GM21360 (cell line): ENCODE measurements around the gene UNC119B.

ENCODE experiments used
- ATAC-seq: cut with Tn5 transposase; IDR thresholded peaks from one replicate; pipeline ENCODE4 v1.9.1; 2021; ENCODE audit warnings: mild to moderate bottlenecking, moderate library complexity; ENCODE audit not compliant: unreplicated experiment

Gene UNC119B

DNA sequence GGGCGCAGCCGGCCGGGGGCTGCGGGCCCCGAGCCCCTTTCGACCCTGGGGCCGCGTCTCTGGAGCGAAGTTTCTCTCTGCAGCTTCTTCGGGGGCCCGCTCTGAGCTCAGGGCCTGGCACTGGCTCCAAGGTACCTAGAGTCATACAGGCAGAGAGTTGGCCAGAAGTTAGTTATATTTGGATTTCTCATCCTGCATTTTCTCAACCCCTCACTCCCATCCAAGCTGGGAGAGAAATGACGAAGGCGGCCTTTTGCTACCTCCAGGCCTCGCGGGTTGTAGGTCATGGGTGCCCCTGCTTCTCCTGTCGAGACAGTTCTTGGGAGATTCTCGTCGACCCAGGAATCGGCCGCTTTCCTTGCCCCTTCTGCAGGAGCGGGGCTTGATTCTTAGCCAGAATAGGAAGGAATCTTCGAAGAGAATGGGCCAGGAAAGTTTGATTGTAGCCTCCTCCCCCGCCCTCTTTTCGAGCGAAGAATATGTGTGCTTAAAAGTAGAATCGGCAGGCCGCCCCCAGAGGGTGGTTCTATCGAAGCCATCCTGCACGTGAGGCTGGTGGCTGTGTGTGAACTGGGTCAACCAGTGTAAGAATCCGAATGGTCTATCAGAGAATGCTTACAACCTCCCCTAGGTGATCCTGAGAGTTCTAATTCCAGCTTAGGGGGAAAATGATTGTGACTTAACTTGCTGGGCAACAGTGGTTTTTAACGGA is 22.5 kb upstream of the UNC119B start:
- ATAC-seq = no peak

DNA sequence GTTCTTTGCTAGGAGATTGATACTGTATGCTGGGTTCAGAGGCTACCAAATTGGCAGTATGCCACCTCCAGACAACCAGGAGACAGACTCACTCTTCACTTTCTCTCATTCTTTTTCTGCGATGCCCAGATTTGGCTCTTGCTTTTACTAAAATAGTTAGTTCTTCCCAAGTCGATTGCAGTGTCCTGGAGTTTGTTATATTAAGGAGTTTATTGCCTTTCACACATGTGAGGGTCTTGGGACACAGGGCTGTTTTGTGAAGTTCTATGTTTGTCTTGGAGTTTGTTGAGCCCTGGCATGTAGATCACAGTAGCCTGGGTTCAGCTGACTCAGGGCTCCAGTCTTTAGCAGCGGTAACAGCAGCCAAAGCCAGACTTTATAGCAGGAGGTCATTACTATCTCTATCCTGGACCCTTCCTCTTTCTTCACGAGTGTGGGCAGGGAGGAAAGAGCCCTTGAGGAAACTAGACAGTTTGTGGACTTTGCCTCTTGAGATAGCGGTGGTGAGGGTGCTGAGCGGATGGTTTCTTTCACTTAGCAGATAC is 21.7 kb upstream of the UNC119B start:
- no peak for ATAC-seq

DNA sequence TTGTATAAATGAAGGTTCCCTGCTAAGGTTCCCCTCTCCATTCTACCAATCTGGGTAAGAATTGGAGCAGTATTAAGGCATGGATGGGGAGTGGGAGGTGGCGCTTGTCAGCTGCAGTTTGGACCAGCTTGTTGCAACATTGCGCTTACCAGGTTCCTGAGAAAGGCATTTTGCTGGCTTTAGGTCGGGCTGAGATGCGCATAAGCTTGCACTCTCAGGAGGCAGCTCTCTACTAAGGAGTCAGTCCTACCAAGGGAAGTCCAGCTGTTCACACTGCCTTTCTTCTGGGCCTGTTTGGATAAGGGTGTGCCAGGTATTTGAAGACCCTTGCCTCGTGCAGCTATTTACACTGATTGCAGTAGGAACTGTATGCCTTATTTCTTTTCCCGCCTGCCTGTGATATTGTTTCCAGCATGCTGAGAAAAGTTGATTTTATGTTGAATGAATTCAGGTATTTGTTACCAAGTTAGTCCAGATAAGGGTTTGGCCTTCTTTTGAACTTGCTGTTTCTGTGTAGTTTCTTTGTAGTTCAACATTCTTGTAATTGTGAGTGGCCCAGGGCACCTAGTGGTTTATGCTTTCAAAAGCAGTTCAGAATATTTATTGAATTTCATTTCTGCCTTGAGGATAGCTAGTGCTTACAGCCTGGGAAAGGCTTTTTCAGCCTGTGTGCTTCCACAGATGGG is 20.7 kb upstream of the UNC119B start:
- ATAC-seq = no peak

DNA sequence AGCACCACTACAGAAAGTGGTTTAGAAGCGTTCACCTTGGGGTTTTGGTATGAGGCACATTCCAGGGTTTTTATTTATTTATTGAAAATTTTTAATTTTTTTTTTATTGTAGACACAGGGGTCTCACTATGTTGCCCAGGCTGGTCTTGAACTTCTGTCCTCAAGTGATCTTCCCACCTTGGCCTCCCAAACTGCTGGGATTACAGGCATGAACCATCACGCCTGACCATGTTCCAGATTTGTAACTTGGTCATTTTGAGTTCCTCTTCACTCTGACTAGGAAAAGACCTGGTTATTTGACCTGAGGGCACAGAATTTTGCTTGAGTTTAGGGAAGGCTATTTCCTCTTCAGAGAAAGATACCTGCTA is 20.2 kb upstream of the UNC119B start:
- no peak for ATAC-seq

DNA sequence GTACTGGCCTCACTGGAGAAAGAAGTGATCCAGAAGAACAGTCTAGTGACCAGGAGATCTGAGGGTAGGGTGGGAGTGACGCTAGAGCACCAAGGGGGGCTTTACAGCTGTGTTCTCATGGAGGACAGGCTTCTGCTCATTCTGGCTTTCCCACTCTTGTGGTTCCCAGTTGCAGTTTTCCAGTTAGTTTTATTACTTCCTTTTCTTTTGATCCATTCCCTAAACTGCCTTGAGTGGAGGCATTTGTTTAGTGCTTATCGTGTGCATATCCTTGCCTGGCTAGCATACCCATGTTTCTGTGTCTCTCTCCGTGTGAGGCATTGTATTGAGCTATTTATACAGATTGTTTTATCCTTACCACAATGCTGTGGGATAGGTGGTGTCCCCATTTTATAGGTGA is 19.3 kb upstream of the UNC119B start:
- no peak for ATAC-seq

DNA sequence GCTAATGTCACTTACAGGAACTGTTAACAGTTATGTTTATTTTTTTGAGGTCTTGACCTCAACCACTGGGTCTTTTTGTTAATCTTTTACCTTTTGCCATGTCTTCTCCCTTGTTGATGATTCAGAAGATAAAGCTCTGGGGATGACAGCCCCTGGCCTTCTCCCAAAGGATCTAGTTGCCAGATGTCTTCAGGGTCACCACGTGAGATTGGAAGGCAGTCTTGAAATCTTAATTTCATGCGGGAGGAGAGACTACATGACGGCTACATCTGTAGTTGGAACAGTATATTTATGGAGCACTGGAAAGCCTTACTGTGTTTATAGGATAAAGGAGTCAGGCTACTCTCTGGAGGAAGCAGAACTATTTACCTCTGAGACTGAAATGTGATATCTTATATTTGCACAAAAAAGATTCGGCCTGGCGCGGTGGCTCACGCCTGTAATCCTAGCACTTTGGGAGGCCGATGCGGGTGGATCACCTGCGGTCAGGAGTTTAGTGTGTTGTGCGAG is 17.7 kb upstream of the UNC119B start:
- no peak for ATAC-seq

DNA sequence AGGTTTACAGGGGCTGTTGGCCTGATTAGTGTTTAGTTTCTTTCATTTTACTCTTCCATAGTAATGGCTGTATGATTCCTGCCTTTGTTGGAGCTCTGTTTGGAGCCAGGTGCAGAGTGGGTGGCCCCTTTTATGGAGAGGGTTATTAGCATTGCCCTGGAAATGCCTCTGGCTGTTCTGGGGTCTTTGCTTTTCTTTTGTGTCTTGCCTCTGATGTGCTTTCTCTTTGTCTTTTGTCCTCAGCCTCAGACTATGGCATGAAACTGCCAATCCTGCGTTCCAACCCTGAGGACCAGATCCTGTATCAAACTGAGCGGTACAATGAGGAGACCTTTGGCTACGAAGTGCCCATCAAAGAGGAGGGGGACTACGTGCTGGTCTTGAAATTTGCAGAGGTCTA is 16.4 kb upstream of the UNC119B start:
- no peak for ATAC-seq

DNA sequence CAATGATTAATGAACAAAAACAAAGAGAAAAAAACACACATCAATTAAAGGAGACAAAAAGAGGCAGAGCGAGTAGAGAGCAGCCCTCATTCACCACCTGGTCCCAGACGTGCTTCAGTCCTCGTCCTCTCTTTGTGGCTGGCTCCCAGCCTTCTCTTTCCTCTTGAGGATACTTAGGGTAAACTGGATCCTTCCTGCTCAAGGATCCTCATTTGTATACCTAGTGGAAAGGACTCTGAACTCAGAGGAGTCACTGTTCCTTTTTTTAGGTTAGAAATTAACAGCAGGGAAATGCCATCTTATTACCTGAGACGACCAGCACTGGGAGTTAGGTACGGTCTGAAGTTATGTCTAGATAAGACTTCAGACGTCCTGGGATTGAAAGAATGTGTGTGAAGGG is 13.6 kb upstream of the UNC119B start:
- ATAC-seq = no peak

DNA sequence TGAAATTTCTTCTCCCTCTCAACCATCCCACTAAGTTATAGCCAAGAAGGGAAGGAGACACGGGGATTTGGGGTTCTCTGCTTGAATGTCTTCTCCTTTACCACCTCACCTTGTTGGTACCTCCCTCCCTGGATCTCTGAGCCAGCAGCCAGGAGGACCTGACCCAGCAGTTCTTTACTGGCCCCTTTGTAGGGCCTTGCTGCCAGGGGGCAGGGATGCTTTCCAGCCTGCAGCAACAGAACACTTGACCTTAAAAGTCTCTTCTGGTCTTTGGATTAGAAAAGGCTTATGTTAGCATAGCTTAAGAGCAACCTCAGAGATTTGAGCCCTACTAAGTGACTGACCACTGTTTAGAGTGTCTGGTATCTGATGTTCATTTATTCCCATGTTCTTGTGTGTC is 12.9 kb upstream of the UNC119B start:
- ATAC-seq = no peak

DNA sequence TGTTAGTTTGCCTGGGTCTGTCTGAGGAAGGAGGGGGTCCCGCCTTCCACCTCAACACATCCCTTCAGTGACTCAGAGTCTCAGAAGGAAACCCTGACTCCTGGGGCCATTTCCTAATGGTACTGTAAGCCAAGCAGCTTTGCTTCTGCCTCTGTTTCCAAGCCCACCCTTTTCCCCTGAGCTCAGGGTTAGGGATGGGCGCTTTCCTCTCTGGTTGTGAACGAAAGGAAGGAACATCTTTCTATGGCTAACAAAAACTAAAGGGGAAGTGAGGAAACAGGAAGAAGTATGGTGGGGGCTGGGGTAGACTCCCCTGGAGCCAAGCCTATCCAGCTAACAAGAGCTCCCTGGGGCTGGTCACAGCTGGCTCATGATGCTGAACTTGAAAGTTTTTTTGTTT is 11.6 kb upstream of the UNC119B start:
- no peak for ATAC-seq

DNA sequence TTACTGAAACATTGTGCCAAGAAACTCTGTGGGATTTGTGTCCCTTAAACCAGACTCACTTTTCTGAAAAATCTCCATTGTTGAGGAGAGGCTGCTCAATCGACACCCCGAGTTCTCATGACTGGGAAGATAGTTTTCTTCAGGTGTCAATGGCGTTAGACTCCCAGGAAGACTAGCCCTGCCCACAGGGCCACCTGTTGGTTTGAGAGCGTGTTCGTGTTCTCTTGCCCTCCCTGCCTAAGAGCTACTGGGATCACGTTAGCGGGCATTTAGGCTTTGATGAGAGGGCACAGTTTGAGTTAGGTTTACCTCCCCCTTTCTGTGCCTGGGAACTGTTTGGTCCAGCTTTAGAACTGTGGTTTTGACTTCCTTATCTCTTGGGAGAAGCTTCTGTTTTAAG is 10.7 kb upstream of the UNC119B start:
- no peak for ATAC-seq

DNA sequence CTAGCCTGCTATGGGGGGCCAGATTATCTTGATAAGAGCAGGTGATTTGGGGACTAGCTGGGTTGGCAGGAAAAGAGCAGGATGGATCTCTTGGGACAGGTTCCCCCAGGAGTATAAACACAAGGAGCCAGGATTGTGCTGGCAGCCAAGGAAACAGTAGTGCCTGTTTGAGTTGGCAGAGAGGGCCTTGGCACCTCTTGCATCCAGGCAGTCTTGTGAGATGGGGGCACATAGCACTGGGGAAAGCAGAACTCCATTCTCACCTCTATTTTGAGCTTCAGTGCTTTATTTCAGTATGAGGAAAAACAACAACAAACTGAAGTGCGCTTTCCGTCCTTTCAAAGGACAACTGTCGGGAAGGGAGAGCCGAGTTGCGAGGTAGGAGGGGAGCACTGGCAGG is 9.4 kb upstream of the UNC119B start:
- no peak for ATAC-seq

DNA sequence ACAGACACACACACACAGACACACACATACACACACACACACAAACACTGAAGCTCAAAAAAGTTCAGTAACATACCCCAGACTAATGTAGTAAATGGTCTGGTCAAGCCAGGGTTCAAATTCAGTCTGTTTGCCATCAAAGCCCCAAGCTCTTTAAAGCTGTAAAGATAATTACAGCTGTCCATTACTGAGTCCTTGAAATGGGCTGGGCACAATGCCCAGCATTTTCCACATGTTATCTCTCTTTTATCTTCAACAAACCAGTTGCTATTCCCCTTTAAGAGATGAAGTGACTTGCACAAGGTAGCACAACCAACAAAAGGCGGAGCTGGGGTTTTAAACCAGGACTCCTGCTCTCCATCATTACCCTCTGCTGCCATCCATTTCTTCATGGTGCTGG is 7.6 kb upstream of the UNC119B start:
- no peak for ATAC-seq

DNA sequence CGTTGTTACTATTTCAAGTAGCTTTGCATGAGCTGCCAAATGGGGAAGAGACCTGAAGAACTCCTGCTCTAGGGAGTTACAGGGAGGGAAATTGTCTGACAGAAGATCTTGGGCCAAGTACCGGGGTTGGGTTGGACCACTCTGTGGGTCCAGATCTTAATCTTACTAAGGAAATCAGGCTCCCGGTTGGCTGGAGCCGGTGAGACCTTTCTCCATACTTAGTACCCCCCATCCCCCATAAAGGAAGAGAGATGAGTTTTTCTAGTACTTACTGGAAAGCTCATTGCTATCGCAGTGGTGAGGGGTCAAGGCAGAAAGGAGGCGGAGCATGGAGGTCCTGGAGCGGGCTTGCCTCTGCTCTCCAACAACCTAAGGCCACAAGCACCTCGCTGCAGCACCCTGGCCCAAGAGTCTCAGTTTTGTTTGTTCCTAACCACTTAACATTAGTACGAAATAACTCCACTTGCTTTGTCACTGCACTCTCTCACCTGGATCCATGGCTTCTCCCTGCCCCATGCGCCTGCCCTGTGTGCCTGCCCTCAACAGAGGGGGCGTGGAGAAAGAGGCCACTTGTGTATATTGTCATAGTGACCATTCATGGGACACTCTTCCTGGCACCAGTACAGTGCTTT is 6.8 kb upstream of the UNC119B start:
- ATAC-seq = no peak

DNA sequence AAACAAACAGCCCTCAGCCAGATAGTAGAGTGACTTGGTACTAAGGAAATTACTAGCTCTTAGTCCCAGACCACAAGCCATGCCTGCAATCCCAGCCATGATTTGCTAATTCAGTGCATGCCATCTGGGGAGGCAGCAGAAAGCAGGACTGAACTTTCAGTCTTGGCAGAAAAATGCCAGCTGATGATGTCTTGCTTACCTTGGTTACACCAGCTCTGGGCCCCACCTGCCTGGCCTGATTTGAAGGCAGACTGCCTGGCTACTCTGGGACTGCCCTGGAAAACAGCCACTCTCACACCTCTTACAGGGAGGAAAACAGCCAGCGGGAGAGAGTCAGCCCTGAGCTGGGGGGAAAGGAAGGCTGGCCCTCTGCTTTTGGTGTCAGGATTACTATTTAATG is 4.6 kb upstream of the UNC119B start:
- ATAC-seq = no peak

DNA sequence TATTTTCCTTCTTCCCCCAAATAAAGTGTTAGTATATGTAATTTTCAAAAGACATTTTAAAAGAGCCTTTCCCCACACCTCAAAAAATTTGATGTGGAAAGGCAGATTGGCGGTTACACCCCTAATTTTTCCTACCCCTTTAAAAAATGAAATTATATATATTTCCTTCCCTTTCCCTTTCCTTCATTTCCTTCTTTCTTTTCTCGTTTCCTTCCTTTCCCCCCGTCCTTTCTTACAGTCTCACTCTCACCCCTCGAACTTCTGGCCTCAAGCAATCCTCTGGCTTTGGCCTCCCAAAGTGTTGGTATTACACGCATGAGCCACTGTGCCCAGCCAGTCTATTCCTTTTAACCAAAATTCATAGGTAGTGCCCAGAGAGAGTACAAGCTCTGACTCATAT is 4.2 kb upstream of the UNC119B start:
- ATAC-seq = no peak

DNA sequence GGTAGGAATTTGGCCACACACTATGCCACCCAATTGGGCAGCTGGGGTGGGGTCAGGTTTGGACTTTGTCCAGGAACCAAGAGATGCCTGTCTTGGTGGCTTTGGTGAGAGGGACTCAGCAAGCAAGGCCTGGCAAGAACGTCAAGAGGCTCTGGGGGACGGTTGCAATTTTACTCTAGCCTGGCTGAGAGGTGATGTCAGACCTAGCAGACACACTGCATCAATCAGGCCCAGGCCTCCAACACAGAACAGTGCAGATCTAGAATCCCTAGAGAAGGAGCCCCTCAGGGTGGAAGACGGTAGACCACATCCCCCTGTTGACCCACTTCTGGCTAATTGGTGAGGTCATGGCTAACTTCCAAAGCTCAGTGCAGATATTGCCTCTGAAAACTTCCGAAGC is 1.6 kb upstream of the UNC119B start:
- ATAC-seq = no peak

DNA sequence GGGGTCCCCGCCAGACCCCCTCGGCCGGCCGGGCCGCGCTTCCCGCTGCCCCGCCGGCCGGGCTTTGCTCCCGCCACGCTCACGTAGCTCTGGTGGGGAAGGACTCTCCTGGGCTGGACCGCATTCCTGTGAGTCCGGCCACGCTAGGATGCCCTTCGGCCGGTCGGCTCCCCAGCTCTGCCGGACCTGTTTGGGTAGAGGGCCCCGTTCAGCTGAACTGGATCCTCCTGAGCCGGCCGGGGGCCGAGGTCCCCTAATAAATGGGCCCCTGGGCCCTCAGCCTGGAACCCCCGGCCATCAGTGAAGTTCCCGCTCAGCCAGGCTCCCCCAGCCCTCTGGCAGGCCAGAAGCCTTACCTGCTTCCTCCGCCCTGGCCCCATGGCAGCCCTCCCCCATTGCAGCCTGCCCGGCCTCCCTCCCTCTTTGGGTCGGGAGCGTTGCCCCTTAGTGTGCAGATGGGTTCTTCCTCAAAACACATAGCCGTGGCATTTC is 593 bp downstream of the UNC119B start:
- peak; percentile 25 for ATAC-seq

DNA sequence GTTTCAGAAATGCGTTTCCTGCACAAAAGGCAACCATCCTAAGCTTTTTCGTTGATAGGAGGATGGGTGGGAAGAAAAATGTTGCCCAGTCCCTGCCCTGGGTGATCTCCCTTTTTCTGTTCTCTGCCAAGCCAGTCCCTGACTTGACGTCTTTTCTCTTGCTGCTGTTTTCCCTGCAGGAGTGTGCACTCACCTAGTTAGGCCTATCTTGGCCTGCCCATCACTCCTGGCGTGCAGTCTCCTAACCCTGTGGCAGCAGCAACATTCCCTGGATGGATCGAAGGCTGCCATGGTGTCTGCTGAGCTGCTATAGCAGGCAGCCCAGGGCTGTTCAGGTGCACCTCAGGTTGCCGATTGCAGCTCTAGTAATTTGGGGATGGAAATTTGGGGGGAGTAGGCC is 1.2 kb downstream of the UNC119B start:
- ATAC-seq = no peak

DNA sequence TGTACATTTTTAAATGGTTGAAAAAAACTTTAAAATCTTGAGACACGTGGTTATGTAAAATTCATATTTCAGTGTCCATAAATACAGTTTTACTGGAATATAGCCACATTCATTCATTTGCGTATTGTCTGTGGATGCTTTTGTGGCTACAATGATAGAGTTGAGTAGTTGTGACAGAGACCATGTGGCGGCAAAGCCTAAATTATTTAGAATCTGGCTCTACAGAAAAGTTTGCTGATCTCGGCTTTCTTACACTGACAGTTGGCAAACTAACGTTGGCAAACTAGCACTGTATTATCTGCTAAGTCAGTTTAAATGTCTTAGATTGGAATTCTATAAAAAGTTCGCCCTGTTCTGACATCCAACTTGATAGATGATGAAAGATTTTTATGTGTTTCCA is 2.4 kb downstream of the UNC119B start:
- ATAC-seq = no peak

DNA sequence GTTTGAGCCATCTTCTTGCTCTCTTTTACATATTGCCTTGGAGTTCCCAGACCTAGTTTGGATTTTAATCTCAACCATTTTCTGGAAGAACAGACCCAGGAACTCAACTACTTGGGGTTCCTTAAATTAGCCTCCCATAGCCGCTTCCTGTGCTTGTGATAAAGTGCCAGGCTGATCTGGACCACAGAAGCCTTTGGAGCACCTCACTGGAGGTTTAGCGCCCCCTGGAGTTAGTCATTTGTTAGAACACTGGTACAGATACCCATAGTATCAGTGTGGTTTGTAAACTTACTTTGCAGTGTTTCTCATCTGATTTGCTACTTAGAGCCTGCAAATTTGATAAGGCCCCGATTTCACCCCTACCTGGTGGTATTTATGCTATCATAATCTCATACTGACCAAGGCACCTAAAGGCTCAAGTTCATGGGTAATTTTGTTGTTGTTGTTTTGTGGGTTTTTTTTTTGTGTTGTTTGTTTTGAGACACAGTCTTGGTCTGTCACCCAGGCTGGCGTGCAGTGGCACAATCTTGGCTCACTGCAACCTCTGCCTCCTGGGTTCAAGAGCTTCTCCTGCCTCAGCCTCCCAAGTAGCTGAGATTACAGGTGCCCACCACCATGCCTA is 3.7 kb downstream of the UNC119B start:
- ATAC-seq = peak; percentile 50
